GM23248 (cell line): ENCODE results near the gene SLC2A13. TPM values are rescaled to one million over a fixed set of nuclear protein-coding genes. Genes with fewer than 3 reads are reported as not detected.
A peak's percentile ranks its signal among the peaks of the same experiment; 100 is the strongest.

Experiments used
- DNase-seq: peaks from one replicate; pipeline ENCODE4 v3.0.0-alpha.2; 2015
- H2AFZ ChIP-seq: fragments of 200-600 bp; sonication (generic); 2 replicates; pipeline ENCODE4 v1.6.1; 2016; ENCODE audit warnings: antibody characterized with exemption
- H3F3A ChIP-seq: fragments of 200-600 bp; sonication (generic); 2 replicates; pipeline ENCODE4 v1.6.1; 2016; ENCODE audit warnings: mild to moderate bottlenecking, antibody characterized with exemption, mixed run types; ENCODE audit not compliant: insufficient read depth
- H3K27ac ChIP-seq: fragments of 200-600 bp; sonication (generic); 2 replicates; pipeline ENCODE4 v1.5.1; 2016; ENCODE audit warnings: mild to moderate bottlenecking
- H3K27me3 ChIP-seq: fragments of 200-600 bp; sonication (generic); replicated peaks from 2 replicates; pipeline ENCODE4 v1.6.1; 2016; ENCODE audit warnings: mild to moderate bottlenecking; ENCODE audit not compliant: insufficient read depth
- H3K36me3 ChIP-seq: fragments of 200-600 bp; sonication (generic); 2 replicates; pipeline ENCODE4 v1.6.1; 2016; ENCODE audit warnings: low read depth, mild to moderate bottlenecking
- H3K4me1 ChIP-seq: fragments of 200-600 bp; sonication (generic); 2 replicates; pipeline ENCODE4 v1.6.1; 2016; ENCODE audit warnings: mild to moderate bottlenecking; ENCODE audit not compliant: insufficient read depth
- H3K4me2 ChIP-seq: fragments of 200-600 bp; sonication (generic); one replicate; pipeline ENCODE4 v1.6.1; 2016; ENCODE audit warnings: mild to moderate bottlenecking; ENCODE audit not compliant: unreplicated experiment
- H3K4me3 ChIP-seq: fragments of 200-600 bp; sonication (generic); 2 replicates; pipeline ENCODE4 v1.5.1; 2016; ENCODE audit warnings: mild to moderate bottlenecking
- H3K79me2 ChIP-seq: fragments of 200-600 bp; sonication (generic); 2 replicates; pipeline ENCODE4 v1.6.1; 2016; ENCODE audit warnings: mild to moderate bottlenecking; ENCODE audit not compliant: insufficient read depth
- H3K9ac ChIP-seq: fragments of 200-600 bp; sonication (generic); 2 replicates; pipeline ENCODE4 v1.6.1; 2016; ENCODE audit warnings: mild to moderate bottlenecking
- H3K9me2 ChIP-seq: fragments of 200-600 bp; sonication (generic); 2 replicates; pipeline ENCODE4 v1.6.1; 2016; ENCODE audit warnings: mixed run types, mild to moderate bottlenecking, moderate library complexity; ENCODE audit not compliant: insufficient read depth
- H3K9me3 ChIP-seq: fragments of 200-600 bp; sonication (generic); one replicate; pipeline ENCODE4 v1.6.1; 2017; ENCODE audit warnings: low read depth
- H4K20me1 ChIP-seq: fragments of 200-600 bp; sonication (generic); 2 replicates; pipeline ENCODE4 v1.6.0; 2016; ENCODE audit not compliant: insufficient read depth
- EZH2 ChIP-seq: fragments of 200-600 bp; sonication (generic); IDR thresholded peaks from 2 replicates; pipeline ENCODE4 v1.6.1; 2018; ENCODE audit warnings: antibody characterized with exemption, mild to moderate bottlenecking; ENCODE audit not compliant: insufficient read depth, poor library complexity, severe bottlenecking
- EZH2phosphoT487 ChIP-seq: fragments of 200-600 bp; sonication (generic); IDR thresholded peaks from 2 replicates; pipeline ENCODE4 v1.6.1; 2018; ENCODE audit warnings: antibody characterized with exemption, moderate library complexity, mild to moderate bottlenecking, low read depth; ENCODE audit not compliant: insufficient read depth
- WGBS, 2 experiments: methylation state at CpG; one replicate each; pipeline ENCODE4 v1.1.6; 2015 to 2017; ENCODE audit warnings: low lambda C conversion rate in 2 of 2, low coverage in 1 of 2; ENCODE audit errors: missing lambda C conversion rate in 2 of 2; 5-methylcytosine and 5-hydroxymethylcytosine counted together
- in situ Hi-C: fragments of 300-500 bp; cut with MboI; formaldehyde crosslinking; loops from 2 replicates; pipeline ENCODE4 v1.15.0; 2020
- polyA plus RNA-seq: library from polyadenylated mRNA; unstranded; fragments of >200 nt; fragmentation: Nextera tagmentation; extraction: Ambion mirVana; gene quantifications from 2 replicates; pipeline ENCODE4 v1.2.1, GENCODE V29; 2016
- total RNA-seq: library from RNA; depleted of rRNA; stranded (reverse); fragments of >200 nt; shearing (Covaris generic); gene quantifications from 2 replicates; pipeline ENCODE4 v1.2.3, GENCODE V29; 2014

The SLC2A13 gene
- total and polyA plus RNA-seq, 2 experiments from 2014 or later = 3.3 to 9.2 TPM

DNA sequence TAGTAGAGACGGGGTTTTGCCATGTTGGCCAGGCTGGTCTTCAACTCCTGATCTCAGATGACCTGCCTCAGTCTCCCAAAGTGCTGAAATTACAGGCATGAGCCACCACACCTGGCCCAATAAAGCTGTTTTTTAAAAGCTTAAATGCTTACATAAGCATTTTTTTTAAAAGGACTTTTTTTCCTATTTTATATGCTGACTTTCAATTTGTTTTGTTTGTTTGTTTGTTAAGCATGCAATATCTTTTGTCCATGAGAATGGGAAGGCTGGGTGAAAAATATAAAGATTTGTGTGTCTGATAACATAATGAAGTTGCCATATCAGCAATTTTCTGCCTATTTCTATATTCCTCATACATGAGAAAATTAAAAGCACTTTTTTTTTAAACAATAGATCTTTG lies 17.0 kb upstream of the SLC2A13 start:
- Histone ChIP-seq H3K36me3 (no peaks in the 10 kb centered on the region), H3K4me1 (no peaks in the 10 kb centered on the region), H3K9me3 (no peaks in the 10 kb centered on the region), H3K27ac (no peak overlapping the region), H3F3A (no peaks in the 10 kb centered on the region), H4K20me1 (no peaks in the 10 kb centered on the region), H2AFZ (no peak overlapping the region), H3K9ac (no peak overlapping the region), H3K79me2 (no peaks in the 10 kb centered on the region), H3K4me2 (no peak overlapping the region), H3K27me3 (no peaks in the 10 kb centered on the region), H3K4me3 (no peak overlapping the region), H3K9me2 (no peaks in the 10 kb centered on the region)
- in situ Hi-C loops = no loop called here
- no peak for TF ChIP-seq EZH2
- no peak for DNase-seq
- WGBS, 2 experiments = 75% methylated on average over 1 of the region's 1 CpG; no CpG with 5 or more reads in 1 of the 2 experiments

DNA sequence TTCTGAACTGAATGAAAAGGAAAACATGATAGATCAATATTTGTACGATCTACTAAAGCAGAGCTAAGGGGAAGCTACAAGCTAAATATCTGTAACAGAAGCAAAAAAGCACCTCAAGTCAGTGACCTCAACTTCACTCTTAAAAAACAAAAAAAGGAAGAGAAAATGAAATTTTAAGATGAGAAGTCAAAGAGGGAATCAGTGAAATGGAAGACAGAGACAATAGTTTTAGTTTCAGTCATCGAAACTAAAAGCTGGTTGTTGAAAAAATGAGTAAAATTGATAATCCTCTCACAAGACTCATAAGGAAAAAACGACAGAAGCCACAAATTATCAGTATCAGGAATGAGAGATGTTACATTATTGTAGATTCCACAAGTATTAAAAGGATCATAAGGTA lies 11.9 kb upstream of the SLC2A13 start:
- Histone ChIP-seq H3K4me1 (no peaks in the 10 kb centered on the region), H3K9me3 (no peaks in the 10 kb centered on the region), H2AFZ (no peak overlapping the region), H3K27ac (no peak overlapping the region), H3K79me2 (no peaks in the 10 kb centered on the region), H3K4me3 (no peak overlapping the region), H3K9me2 (no peaks in the 10 kb centered on the region), H3K27me3 (no peaks in the 10 kb centered on the region), H3K4me2 (no peak overlapping the region), H3K36me3 (no peaks in the 10 kb centered on the region), H4K20me1 (no peaks in the 10 kb centered on the region), H3K9ac (no peak overlapping the region), H3F3A (no peaks in the 10 kb centered on the region)
- no peak for TF ChIP-seq EZH2
- no peak for TF ChIP-seq EZH2phosphoT487
- DNase-seq = no peak
- WGBS, 2 experiments = 44 to 52% methylated on average over 3 of the region's 3 CpGs
- in situ Hi-C loops = loop anchor here (10.0 kb wide), 1 partner anchor 353 kb away; no protein-coding TSS in a partner anchor

DNA sequence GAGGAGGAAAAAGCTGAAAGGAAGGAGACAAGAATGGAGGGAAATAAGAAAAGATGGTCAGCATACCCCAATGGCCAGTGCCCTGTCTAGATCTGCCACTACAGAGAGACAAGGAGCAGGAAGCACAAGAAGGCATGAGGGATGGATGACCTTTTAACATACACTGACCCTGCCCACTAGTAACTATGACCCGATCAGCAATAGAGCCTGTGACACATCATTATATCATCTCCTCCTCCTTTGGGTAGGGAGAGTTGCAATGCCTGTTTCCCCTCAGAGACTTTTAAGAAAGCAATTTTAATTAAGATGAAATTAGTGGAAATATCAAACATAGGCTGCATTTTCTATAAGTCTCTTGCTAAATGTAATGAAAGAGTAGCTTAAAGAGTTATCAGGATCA lies 4.7 kb upstream of the SLC2A13 start:
- H2AFZ ChIP-seq = no peak overlapping the region
- WGBS, 2 experiments = 0% methylated on average over 1 of the region's 1 CpG
- H3F3A ChIP-seq = 0 out of 2 replicates have a peak, but pooled peaks cover 6% of the 10 kb centered on the region
- no peaks in the 10 kb centered on the region for H4K20me1 ChIP-seq
- no peaks in the 10 kb centered on the region for H3K27me3 ChIP-seq
- H3K9ac ChIP-seq = no peak overlapping the region
- no peak overlapping the region for H3K4me2 ChIP-seq
- no peaks in the 10 kb centered on the region for H3K4me1 ChIP-seq
- no peaks in the 10 kb centered on the region for H3K9me2 ChIP-seq
- H3K4me3 ChIP-seq = no peak overlapping the region
- TF ChIP-seq EZH2 = no peak
- TF ChIP-seq EZH2phosphoT487 = no peak
- in situ Hi-C loops = loop anchor here (5.0 to 10.0 kb wide), 2 partner anchors 98 to 346 kb away; no protein-coding TSS in a partner anchor
- H3K27ac ChIP-seq = no peak overlapping the region
- no peaks in the 10 kb centered on the region for H3K36me3 ChIP-seq
- no peaks in the 10 kb centered on the region for H3K79me2 ChIP-seq
- peak; percentile 4 for DNase-seq
- no peaks in the 10 kb centered on the region for H3K9me3 ChIP-seq

DNA sequence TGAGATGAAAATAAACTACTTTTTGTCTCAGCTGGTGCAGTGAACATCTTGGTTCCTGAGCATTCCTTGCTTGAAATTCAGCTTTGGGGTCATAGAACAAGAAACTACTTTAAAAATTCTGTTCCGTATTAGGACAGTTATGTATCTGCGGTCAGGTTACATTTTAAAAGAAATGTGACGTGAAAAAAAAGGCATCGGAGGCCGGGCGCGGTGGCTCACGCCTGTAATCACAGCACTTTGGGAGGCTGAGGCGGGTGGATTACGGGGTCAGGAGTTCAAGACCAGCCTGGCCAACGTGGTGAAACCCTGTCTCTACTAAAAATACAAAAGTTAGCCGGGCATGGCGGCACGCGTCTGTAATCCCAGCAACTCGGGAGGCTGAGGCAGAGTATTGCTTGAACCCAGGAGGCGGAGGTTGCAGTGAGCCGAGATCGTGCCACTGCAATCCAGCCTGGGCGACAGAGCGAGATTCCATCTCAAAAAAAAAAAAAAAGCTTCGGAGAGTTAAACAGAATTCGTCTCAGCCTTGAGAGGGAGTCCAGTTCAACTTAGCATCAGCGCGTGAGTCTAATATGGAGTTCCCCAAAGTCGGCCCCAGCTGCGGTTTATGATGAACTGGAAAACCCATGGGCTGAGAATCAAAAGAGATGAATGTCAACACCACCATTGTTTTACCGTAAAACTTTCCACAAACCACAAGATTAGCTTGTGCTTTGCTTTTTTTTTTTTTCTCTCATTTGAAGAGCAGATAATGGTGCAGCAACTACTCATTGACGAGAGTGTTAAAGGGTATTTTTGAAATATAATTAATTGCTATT lies 2.1 kb upstream of the SLC2A13 start:
- Histone ChIP-seq H2AFZ (peak overlapping the region; percentile 82; the same call in 1 of the 2 replicates), H3K4me1 (peaks cover 10% of the 10 kb centered on the region), H3K79me2 (peaks cover 16% of the 10 kb centered on the region), H3K9ac (no peak overlapping the region), H3K4me2 (peak overlapping the region; percentile 87), H3K27me3 (no peaks in the 10 kb centered on the region), H3F3A (peaks cover 11% of the 10 kb centered on the region; the same call in 1 of the 2 replicates), H3K27ac (no peak overlapping the region), H3K4me3 (no peak overlapping the region), H3K9me3 (no peaks in the 10 kb centered on the region), H3K36me3 (no peaks in the 10 kb centered on the region), H3K9me2 (no peaks in the 10 kb centered on the region), H4K20me1 (no peaks in the 10 kb centered on the region)
- in situ Hi-C loops = no loop called here
- TF ChIP-seq EZH2 = no peak
- no peak for DNase-seq
- WGBS, 2 experiments = 72 to 74% methylated on average over 29 of the region's 29 CpGs
